Bronchial epithelial cell (primary cell): Measurements from ENCODE around the gene MTHFD2. TPM values are rescaled to one million over a fixed set of nuclear protein-coding genes. Genes with fewer than 3 reads are reported as not detected.

Experiments
- DNase-seq: peaks from one replicate; pipeline ENCODE4 v3.0.0-alpha.2; 2010; ENCODE audit warnings: low read depth
- FAIRE-seq: peaks from 2 replicates; lab custom pipeline; 2011; peaks lifted over from hg19 to GRCh38; lab: Jason Lieb, UNC
- H3K27me3 ChIP-seq: 2 replicates; pipeline ENCODE4 v1.5.1; 2011; ENCODE audit warnings: low read length; ENCODE audit not compliant: control insufficient read depth, insufficient read depth
- H3K36me3 ChIP-seq: 2 replicates; pipeline ENCODE4 v1.5.1; 2011; ENCODE audit warnings: low read length; ENCODE audit not compliant: control insufficient read depth, insufficient read depth
- H3K4me3 ChIP-seq: 2 replicates; pipeline ENCODE4 v1.5.1; 2011; ENCODE audit warnings: mild to moderate bottlenecking, low read depth, low read length, control low read depth
- CTCF ChIP-seq: IDR thresholded peaks from 2 replicates; pipeline ENCODE4 v1.5.1; 2011; ENCODE audit warnings: mild to moderate bottlenecking, moderate library complexity, low read length, control low read depth, inconsistent platforms; ENCODE audit not compliant: insufficient read depth, severe bottlenecking
- total RNA-seq: library from RNA; depleted of rRNA; stranded (reverse); fragments of >200 nt; gene quantifications from 2 replicates; pipeline ENCODE4 v1.2.1, GENCODE V29; 2014

Gene MTHFD2
- total RNA-seq, 1 donor from 2014 or later: 305 TPM

GRCh38 chr2:74162951-74163350 lies 35.5 kb upstream of the MTHFD2 start:
- FAIRE-seq: no peak

GRCh38 chr2:74164761-74165160 lies 33.7 kb upstream of the MTHFD2 start:
- no peak for TF ChIP-seq CTCF
- DNase-seq: no peak
- Histone ChIP-seq H3K27me3 (no peaks in the 10 kb centered on the region), H3K4me3 (no peak overlapping the region), H3K36me3 (peaks cover 14% of the 10 kb centered on the region)
- FAIRE-seq: no peak

More at GRCh38 chr2:74162951-74163350, 35.5 kb upstream of the MTHFD2 start:
- H3K36me3 ChIP-seq: peaks cover 15% of the 10 kb centered on the region
- DNase-seq: no peak
- no peak for TF ChIP-seq CTCF
- no peaks in the 10 kb centered on the region for H3K27me3 ChIP-seq
- no peak overlapping the region for H3K4me3 ChIP-seq

GRCh38 chr2:74168739-74169138 lies 29.7 kb upstream of the MTHFD2 start:
- H3K4me3 ChIP-seq: no peak overlapping the region
- FAIRE-seq (no peak), DNase-seq (no peak)
- no peak for TF ChIP-seq CTCF
- no peaks in the 10 kb centered on the region for H3K27me3 ChIP-seq
- H3K36me3 ChIP-seq: peaks cover 10% of the 10 kb centered on the region

- DNase-seq (no peak), FAIRE-seq (no peak)
- Histone ChIP-seq H3K36me3 (peaks cover 2% of the 10 kb centered on the region), H3K27me3 (no peaks in the 10 kb centered on the region), H3K4me3 (no peak overlapping the region)
- no peak for TF ChIP-seq CTCF
These were observed 23.5 kb upstream of the MTHFD2 start for GRCh38 chr2:74174909-74175308.

GRCh38 chr2:74177696-74178095 lies 20.7 kb upstream of the MTHFD2 start:
- no peaks in the 10 kb centered on the region for H3K36me3 ChIP-seq
- no peak for FAIRE-seq
- no peaks in the 10 kb centered on the region for H3K27me3 ChIP-seq
- no peak for TF ChIP-seq CTCF
- peak overlapping the region; percentile 90 for H3K4me3 ChIP-seq
- DNase-seq: no peak

- FAIRE-seq (no peak), DNase-seq (peak; percentile 95)
- TF ChIP-seq CTCF: no peak
- no peaks in the 10 kb centered on the region for H3K36me3 ChIP-seq
- H3K27me3 ChIP-seq: no peaks in the 10 kb centered on the region
- peak within 1 kb of the TSS; percentile 90 for H3K4me3 ChIP-seq
These were observed 20.0 kb upstream of the MTHFD2 start, which contains the start of gene MOB1A for GRCh38 chr2:74178211-74179062. Gene MOB1A (minus strand): TSS chr2:74178879. CDS start chr2:74178674, 205 bp downstream.
